ENCODE data around the gene BTG4.

The BTG4 gene

DNA sequence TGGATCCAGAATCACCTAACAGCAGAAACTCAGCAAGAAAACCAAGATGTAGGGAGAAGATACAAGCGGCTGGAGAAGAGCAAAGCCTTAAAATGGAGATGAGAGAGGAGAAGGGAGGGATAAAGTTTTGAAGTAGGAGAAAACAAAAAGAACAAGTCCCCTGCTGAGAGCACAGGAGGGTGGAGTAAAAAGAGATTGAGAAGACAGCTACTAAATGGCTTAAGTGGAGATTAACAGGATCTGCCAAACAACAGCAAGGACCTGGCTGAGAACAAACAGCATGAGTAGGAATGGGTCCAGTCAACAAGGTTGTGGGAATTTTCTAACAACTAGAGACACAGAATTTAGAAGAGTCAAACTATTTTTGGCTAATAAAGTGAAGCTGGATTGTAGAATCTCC is 18.1 kb downstream of the BTG4 start:
- DNase-seq (ENCODE audit: low read depth) = no peak

DNA sequence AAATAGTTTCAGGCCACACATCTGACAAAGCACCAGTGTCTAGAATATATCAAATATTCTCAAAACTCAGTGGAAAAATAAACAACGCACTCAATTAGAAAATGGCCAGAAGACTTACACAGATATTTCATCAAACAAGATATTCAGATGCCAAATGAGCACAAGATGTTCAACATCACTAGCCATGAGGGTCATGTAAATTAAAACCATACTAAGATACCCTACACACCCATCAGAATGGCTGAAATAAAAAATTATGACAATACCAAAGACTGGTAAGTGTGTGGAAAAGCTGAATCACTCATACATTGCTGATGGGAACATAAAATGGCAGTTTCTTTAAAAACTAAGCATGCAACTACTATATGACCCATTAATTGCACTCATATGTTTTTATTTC is 21.7 kb downstream of the BTG4 start:
- DNase-seq (ENCODE audit: low read depth) = no peak

DNA sequence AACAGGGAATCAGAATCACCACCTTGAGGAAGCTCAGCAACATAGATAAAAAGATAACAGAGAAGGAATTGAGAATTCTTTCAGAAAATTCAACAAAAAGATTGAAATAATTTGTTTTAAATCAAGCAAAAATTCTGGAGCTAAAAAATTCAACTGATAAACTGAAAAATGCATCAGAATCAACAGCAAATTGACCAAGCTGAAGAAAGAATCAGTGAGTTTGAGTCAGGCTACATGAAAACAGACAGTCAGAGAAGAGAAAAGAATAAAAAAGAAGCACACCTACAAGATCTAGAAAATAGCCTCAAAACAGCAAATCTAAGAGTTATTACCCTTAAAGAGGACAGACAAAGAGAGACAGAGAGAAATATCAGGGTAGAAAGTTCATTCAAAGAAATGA is 28.8 kb downstream of the BTG4 start:
- no peak for DNase-seq (ENCODE audit: low read depth)

DNA sequence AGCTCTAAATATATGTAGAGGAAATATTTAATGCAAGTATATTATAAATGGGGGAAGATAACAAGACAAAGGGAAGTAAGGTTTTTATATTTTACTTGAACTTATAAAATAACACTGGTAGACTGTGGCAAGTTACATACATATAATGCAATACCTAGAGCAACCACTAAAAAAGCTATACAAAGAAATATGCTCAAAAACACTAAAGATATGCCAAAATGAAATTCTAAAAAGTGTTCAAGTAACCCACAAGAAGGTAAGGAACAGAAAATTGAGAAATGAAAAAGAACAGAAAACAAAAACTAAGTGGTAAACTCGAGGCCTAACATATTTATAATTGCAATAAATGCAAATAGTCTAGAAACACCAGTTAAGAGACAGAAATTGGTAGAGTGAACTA is 32.5 kb downstream of the BTG4 start:
- no peak for DNase-seq (ENCODE audit: low read depth)

DNA sequence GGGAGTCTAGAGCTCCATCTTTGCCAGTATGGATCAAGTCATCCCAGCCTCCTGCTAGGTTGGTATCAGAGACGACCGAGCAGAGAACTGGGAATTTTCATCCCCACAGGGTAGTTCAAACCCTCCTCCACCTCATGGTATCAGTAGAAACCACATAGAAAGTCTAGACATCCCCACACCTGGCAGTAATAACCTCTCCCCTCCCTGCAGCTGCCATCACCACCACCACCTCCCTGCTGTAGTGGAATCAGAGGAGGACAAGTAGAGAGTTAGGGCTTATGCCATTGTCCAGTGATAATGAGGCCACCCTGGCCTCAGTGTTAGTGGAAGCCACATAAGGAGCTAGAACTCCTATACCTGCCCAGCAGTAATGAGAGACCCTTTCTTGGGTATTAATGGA is 34.3 kb downstream of the BTG4 start:
- DNase-seq (ENCODE audit: low read depth) = no peak

DNA sequence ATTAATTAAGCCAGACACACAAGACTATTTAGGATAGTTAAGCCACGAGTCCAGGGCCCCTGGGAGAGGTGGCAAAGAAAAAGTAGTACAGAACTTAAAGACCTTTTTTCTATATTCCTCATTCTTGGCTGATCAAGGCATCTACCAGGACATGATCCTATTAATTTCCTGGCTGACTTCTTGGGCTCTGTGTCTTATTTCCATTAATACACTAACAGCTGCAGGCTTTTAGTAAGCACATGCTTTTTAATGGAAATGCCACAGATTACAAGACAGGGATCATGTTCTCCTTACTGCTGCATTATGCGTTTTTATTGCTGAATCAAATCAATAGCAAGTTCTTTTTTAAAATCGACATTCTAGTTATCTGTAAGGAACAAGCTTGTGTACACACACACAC is 35.2 kb downstream of the BTG4 start:
- DNase-seq (ENCODE audit: low read depth) = no peak

DNA sequence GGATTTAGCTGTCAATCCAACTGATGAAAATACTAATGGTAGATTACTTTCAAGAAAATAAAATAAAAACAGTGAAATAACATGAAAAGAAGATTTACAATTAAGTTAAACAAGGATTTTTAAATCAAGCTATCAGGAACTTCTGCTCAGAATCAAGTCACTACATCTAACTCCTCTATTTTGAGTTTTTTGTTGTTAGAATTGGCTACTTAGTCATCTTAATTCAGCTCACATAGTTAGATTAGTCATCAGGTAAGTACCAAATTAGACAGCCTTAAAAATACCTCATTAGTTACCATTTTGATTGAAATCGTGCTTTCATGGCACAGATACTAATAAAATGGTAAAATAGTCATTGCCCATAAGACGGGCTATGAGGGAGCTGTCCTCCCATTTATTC is 35.8 kb downstream of the BTG4 start:
- DNase-seq (ENCODE audit: low read depth) = no peak

DNA sequence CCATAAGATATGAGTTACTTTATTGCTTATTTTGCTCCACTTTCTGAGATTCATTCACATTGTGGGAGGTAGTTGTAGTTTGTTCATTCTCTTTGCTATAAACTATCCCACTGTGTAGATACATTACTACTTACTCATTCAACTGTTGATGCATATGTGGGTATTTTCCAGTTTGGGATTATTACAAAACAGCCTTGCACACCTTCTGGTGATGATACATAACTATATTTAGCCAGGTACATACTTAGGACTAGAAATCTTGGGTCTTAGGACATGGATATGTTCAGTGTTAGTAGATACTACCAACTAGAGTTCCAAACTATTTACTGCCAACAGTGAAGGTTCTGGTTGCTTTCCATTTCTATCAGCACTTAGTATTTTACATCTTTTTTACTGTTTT is 37.8 kb downstream of the BTG4 start:
- no peak for DNase-seq (ENCODE audit: low read depth)

DNA sequence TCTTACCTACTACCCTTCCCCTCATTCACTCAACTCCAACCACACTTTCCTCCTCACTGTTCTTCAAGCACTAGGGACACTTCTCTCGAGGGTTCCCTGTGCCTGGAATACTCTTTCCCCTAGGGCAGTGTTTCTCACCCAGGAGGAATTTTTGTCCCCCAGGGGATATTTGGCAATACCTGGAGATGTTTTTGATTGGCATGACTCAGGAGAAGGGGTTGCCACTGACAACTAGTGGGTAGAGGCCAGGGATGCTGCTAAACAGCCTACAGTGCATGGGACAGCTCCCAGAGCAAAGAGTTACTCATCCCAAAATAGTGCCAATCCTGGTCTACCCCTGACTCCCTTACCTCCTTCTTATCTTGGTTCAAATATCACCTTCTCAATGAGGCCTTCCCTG is 40.0 kb downstream of the BTG4 start:
- no peak for DNase-seq (ENCODE audit: low read depth)

DNA sequence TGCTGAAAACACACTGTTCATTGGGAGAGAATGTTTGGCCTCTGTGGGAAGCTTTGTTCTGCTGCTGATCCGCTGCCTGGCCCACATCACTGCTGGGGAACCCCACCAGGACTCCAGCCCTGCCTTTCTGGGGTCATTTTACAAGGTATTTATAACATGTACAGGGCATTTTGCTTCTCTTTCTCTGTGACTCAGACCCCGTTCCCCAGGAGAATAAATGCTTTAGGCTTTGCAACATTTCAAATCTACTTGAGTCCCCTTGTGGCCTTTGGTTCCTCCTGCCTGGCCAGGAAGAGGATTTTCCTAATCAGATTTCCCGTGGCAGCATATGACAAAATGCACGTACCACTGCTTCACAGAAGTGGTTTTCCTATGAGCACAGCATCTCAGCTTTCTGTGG is 43.0 kb downstream of the BTG4 start:
- no peak for DNase-seq (ENCODE audit: low read depth)

DNA sequence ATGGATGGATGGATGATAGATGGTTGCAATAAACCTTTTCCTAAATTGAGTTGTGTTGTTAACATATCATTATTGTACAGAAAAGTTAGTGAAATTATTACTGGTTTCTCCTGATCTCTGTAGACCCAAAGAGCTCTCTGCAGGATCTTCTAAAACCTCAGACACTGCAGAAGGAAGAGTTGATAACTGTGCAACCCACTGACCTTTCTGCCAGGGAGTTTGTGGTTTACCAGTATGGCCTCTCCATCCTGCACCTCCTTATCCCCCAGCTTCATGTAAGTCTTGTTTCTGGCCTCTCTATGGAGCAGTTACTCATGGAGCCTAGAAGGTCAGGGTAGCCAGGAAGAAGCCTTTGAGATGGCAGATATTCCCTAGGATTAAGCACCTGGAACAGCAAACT is 45.6 kb downstream of the BTG4 start:
- DNase-seq (ENCODE audit: low read depth) = no peak

DNA sequence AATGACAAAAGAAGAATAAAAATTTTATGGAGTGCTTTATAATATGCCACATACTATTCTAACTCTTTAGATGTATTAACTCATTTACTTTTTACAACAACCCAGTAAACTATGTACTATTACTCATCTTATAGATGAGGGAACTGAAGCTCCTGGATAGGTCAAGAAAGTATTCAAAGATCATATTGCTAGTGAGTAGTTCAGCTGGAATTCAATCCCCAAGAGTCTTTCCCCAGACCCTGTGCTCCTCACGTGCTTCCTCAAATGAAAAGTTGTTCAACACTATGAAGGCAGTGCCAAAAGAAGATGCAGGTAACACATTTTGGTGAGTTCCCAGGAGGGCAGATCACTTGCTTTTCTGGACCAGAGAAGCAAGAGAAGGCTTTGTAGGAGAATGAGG is 46.8 kb downstream of the BTG4 start:
- no peak for DNase-seq (ENCODE audit: low read depth)

DNA sequence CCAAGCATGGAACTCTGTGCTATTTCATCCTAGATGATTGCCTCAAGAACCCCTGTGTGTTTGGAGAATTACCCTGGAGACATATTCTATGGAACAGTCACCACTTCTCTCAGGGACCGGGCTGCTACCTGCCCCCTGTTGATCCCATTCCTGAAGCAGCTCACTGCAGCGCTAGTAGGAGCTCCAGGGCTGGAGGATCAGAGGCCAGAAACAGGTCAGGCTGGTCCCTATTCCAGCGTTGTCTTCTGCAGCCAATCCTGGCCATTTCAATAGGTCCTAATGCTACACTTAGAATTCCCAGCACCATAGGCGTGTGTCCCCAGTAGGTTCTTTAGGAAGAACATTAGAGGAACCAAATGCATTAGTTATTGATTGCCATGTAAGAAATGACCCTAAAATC is 48.9 kb downstream of the BTG4 start:
- no peak for DNase-seq (ENCODE audit: low read depth)

DNA sequence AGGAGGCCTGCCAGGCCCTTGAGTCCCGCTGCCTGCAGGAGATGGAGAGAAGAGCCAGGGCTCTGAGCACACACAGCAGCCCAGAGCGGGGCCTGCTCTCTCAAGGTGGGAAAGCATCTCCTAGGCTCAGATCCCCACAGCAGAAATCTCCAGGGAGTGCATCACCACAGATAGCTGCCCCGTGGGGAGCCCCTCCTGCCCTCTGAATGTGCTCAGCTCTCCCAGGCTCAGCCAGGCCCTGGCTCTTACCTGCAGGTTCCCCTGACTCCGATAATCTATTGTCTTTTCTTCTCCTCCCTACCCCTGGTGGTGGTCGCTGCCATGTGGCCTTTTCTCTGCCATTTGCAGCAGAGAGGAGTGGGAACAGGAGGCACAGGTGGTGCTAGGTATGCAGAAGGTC is 49.9 kb downstream of the BTG4 start:
- no peak for DNase-seq (ENCODE audit: low read depth)

DNA sequence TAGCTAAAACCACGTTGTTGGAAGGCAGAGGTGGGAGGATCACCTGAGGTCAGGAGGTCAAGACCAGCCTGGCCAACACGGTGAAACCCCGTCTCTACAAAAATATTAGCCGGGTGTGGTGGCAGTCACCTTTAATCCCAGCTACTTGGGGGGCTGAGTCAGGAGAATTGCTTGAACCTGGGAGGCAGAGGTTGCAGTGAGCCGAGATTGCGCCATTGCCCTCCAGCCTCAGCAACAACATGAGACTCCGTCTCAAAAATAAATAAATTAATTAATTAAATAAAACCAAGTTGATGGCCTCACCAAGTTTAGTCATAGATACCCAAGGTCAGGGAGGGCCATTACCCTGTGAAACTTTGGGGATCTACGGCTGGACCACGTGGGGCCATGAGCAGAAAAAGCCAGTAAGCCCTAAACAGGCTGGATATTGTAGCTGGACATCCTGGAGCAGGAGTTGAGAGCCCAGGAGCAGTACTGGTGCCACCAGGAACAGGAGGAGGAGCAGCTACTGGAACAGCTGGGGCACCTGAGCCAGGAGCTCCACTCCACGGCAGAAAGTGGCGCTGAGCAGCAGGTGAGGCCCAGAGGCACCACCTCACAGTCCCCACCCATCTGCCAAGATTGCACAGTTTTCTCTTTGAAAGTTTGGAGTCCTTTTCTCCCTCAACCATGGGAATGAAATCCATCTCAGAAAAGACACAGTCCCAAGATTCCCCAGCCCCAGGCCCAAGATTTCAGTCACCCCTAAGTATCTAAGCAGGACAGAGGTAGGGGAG is 50.5 kb downstream of the BTG4 start:
- DNase-seq (ENCODE audit: low read depth) = no peak

DNA sequence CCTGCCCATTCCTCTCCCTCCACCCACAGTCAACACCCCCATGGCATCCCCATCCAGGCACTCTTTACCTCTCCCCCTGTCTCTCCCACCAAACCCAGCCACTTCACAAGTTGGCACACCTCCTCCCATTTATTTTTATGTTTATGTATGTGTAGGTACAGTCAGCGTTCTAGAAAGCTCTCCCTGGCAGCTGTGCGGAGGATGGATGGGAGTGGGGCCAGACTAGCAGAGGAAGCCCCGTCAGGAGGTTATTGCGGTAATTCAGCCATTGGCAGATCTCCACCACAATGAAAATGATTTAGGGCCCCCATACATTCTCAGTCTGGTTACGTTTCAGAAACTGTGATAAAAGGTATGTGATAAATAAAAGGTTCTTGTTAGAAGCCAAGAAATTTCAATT is 51.3 kb downstream of the BTG4 start:
- no peak for DNase-seq (ENCODE audit: low read depth)

DNA sequence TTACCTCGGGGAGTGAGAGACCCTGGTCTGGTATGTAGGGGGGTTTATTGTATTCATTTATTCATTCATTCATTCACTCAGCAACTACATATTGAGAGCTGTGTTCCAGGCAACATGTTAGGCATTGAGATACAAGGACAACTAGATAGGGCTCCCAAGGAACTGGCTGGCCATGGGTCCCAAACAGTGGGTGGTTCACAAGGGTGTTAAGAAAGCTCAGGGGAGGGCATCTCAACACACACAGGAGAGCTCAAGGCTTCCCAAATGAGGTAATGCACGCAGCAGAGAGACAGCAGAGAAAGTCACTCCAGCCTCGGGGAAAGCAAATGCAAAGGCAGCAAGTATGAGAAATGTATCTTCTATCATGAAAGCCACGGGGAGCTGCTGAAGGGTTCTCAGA is 51.8 kb downstream of the BTG4 start:
- no peak for DNase-seq (ENCODE audit: low read depth)

DNA sequence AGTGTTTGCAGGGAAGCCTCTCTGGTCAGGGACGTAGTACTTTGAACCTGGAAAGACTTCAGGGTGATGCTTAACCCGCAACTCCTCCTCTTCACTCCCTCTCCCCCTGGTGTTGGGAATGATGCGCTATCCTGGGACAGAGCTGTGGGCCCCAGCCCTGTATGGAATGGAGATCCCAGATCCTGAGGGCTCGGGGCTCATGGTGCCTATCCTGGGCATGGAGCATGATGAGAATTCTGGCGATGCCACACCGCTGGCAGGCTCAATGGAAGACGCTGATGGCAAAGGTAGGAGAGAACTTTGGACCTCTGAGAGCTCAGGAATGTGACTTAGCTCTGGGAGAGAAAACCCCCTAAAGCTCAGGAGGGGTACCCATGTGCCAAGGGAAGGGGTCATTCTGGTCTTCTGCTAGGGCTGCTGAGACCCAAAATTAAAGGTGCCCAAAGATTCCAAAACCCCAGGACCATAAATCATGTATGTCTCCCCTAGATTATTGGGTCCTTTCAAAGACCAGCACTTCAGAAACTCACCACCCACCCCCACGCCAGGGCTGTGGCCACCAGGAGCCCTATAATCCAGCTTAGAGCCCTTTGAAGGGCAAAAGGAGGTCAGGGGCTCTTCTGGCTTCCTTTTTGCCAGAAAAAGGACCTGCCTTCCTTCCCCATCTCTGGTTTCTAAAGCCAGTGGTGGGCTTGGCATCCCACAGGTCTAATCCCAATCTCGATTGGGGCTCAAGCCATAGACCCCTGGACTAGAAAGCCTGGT is 52.5 kb downstream of the BTG4 start:
- DNase-seq (ENCODE audit: low read depth) = no peak

DNA sequence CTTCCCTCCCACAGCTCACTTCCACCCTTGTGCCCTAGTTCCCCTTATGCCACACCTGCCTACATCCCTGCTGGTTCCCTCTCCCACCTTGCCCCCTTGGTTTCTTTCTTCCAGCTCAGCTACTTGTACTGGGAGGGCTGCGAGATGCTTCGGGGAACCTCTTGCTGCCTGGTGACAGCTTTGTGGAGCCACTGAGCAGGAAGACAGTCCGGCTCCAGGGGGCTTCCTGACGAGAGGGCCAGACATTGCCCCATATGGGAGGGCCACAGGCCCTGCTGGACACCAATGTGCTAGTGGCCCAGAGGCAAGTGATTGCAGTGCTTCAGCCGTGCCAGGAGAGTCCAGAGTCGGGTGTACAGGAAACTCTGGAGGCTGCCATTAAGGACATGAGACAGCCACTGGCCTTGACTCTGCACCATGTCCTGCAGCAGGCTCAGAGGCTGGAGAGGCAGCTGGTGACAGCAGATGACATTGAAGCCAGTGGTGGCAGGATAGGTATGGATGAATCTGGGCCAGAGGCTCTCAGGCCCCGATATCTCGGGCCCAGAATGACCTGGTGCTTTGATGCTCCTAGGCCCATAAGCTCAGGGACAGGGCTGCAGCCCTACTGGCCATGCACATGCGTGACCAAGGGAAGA is 54.3 kb downstream of the BTG4 start:
- no peak for DNase-seq (ENCODE audit: low read depth)

DNA sequence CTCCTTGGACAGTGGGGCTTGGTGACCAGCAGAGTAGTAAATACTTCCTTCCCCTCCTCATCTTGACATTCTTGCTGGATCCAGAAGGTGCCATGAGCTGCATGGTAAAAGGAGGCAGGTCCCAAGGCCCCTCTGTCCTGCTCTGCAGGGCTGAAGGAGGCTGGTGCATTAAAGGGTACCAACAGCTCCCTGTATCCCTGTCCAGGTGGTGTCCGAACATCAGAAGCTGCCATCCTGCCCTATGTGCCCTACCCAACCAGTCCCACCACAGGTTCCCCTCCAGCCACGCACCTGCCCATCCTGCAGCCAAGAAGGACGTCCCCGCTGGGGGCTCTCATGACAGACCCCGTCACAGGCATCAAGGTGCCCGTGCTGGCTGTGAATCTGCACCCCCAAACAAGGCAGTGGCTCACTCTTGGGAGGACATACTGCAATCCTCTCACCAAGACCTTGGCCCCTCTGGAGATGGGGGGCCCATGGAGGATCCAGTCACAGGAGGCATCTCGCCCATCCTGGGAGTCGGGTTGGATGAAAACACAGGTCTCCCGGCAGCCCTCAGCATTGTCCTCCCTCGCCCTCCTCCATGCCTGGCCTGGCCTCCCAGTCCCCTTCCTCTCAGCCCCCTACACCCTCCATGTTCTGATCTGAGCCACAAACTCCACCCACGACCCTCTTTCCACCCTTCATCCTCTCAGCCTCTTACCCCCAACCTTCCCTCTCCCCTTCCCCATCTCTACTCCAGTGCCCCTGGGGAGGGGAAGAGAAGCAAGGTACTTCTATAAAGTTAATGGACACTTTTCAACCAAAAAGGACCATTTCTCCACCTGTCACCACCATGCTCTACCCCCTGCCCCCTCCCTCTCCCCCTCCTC is 55.1 kb downstream of the BTG4 start:
- DNase-seq (ENCODE audit: low read depth) = no peak

DNA sequence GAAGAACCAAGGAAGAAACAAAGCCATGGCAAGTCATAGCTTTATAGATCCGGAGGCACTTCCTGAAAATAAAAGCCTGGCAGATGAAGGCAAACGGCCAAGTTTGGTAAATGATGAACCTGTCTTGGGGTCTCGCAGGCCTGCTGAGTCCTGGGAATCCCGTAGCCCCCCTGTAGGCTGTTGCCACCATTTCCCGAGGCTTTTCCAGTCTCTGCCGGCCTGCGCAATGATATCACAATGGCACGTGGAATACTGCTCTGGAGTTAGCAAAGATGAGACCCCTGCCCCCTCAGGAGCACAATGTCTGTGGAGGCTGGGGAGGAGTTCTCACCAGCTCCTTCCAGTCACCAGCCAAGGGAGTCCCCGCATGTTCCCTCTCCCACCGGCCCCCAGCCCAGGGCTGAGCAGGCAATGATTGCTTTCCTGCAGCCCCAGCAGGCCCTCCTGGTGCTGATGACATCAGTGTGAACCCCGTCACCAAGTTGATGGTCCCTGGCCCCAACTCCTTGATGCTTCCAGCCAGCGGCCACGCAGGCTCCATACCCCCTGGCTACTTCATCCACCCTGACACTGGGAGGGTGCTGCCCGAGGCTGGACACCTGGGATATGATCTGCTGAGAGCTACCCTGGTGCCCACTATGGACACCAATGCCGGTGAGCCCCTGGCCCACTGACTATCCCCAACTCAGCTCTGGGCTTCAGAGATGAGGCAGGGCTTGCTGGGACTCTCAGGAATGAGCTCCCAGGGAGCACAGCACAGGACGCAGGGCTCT is 55.9 kb downstream of the BTG4 start:
- DNase-seq (ENCODE audit: low read depth) = no peak

Measured in stimulated activated CD8-positive, alpha-beta memory T cell treated with anti-CD3 and anti-CD28 coated beads, Interleukin-15, amount 100 ng/mL, for 1 hour (primary cell).